Activated T-helper 2 cell treated with anti-CD3 and anti-CD28 coated beads, Interferon-gamma antibody, Interleukin-2, Interleukin-4, amounts not matched to agents 10 μg/mL and 5 μg/mL and 100 μg/mL, durations not matched to agents 14 hours and 24 hours and 36 hours (primary cell): ENCODE data around the gene R3HDM2. TPM values are rescaled to one million over a fixed set of nuclear protein-coding genes. Genes with fewer than 3 reads are reported as not detected.
"Not testable (repeated sequence)": the region's sequence is repeated elsewhere in the genome, so short reads cannot be mapped to it uniquely, and the experiment has no call there.

ENCODE experiments used
- DNase-seq: peaks from one replicate; pipeline ENCODE4 v3.0.0; 2021; ENCODE audit warnings: low spot score
- H3K27ac Mint-ChIP-seq: one replicate; pipeline ENCODE4 v1.8.0; 2021; ENCODE audit warnings: mixed read lengths
- H3K27me3 Mint-ChIP-seq: one replicate; pipeline ENCODE4 v1.8.0; 2021; ENCODE audit warnings: low read depth, mixed read lengths
- H3K36me3 Mint-ChIP-seq: one replicate; pipeline ENCODE4 v1.8.0; 2021; ENCODE audit warnings: low read depth, mixed read lengths
- H3K4me1 Mint-ChIP-seq: one replicate; pipeline ENCODE4 v1.8.0; 2021; ENCODE audit warnings: low read depth, mixed read lengths
- H3K4me3 Mint-ChIP-seq: one replicate; pipeline ENCODE4 v1.8.0; 2021; ENCODE audit warnings: low read depth, mild to moderate bottlenecking, moderate library complexity, mixed read lengths
- H3K9me3 Mint-ChIP-seq: one replicate; pipeline ENCODE4 v1.8.0; 2021; ENCODE audit warnings: mixed read lengths
- intact Hi-C: fragments of 100-400 bp; cut with micrococcal nuclease; formaldehyde crosslinking; loops from one replicate; pipeline ENCODE4 v1.15.1; 2023
- total RNA-seq: library from RNA; stranded (reverse); gene quantifications from 2 replicates; pipeline ENCODE4 v1.2.3, GENCODE V29; 2022

The R3HDM2 gene
- total RNA-seq, 1 donor from 2014 or later: 44.9 TPM

DNA sequence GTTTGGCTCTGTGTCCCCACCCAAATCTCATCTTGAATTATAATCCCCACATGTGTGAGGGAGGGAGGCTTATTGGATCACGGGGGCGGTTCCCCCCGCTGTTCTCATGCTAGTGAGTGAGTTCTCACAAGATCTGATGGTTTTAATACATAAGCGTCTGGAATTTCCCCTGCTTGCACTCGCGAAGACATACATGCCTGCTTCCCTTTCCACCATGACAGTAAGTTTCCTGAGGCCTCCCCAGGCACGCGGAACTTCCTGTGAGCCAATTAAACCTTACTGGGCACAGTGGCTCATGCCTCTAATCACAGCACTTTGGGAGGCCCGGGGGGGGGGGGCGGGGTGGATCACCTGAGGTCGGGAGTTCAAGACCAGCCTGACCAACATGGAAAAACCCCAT is 60.8 kb downstream of the R3HDM2 start:
- Mint-ChIP-seq H3K9me3 (peaks cover 9% of the 10 kb centered on the region), H3K36me3 (peaks cover 56% of the 10 kb centered on the region), H3K27ac (no peak overlapping the region), H3K27me3 (no peaks in the 10 kb centered on the region), H3K4me1 (peaks cover 3% of the 10 kb centered on the region), H3K4me3 (no peak overlapping the region)
- no peak for DNase-seq
- intact Hi-C loops: no loop called here

DNA sequence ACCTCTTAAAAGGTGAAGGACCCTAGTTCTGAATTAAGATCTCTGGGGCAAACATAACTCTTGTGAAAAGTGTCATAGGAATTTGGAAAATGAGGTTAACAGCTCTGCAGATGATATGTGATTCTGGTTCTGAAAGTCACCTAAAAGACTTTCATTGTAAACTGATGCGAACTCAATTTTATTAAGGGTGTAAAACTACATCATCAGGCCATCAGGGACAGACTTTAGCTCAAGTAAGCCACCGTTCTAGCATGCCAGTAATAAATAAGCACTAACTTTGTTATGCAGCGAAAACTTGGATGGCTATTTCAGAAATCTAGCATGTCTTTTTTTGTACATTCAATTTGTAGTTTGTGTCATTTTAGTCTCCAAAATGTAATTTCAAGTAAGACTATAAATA is 61.6 kb downstream of the R3HDM2 start:
- Mint-ChIP-seq H3K4me3 (no peak overlapping the region), H3K27ac (no peak overlapping the region), H3K9me3 (peaks cover 9% of the 10 kb centered on the region), H3K27me3 (no peaks in the 10 kb centered on the region), H3K4me1 (peaks cover 3% of the 10 kb centered on the region), H3K36me3 (peaks cover 56% of the 10 kb centered on the region)
- intact Hi-C loops: no loop called here
- no peak for DNase-seq

DNA sequence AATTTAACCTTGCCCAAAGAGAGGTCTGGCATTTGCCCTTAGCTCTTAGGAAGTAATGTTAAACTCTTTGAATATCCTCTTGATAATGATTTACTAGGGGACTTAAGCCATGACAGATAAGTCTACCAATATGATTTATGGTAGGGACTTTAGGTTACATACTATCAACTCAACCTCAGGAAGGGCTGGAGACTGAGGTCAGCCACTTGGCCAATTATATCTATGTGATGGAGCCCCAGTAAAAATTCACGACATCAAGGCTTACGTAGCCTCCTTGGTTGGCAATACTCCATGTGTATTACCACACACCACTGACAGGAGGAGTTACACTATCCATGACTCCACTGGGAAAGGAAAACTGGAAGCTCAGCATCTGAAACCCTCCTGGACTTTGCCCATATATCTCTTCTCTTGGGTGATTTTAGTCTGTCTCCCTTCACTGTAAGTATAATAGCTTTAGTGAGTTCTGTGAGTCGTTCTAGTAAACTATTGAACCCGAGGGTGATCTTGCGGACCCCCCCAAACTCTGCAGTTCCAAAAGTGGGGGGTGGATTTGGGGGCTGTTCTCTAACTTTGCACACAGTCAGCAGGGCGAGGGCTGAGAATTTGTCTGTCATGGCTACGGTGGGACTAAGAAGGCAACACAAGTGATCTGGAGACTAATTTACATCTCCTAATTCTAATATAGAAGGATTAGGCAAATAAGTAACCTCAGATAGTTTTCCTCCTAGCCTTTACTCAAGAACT is 62.3 kb downstream of the R3HDM2 start:
- Mint-ChIP-seq H3K4me3 (no peak overlapping the region), H3K27me3 (no peaks in the 10 kb centered on the region), H3K27ac (no peak overlapping the region), H3K36me3 (peaks cover 53% of the 10 kb centered on the region), H3K4me1 (peaks cover 3% of the 10 kb centered on the region), H3K9me3 (peaks cover 9% of the 10 kb centered on the region)
- no peak for DNase-seq
- intact Hi-C loops: no loop called here

DNA sequence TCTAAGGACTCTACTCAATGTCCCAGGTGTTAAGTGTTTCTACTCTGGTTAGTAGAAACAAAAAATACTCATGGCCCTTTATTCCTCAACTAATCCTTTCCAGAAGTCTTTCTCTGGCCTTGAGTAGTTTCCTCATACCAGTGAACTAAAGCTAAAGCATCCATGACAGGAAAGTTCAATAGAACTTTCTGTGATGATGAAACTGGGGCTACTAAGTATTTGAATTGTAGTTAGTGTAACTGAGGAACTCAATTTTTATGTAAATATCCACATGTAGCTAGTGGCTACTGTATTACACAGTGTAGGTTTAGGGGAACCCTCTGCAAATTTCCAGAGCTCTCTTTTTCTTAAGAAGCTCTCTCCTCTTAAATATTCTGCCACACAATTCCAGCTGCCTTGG is 63.7 kb downstream of the R3HDM2 start:
- peaks cover 9% of the 10 kb centered on the region for H3K9me3 Mint-ChIP-seq
- H3K36me3 Mint-ChIP-seq: peaks cover 45% of the 10 kb centered on the region
- intact Hi-C loops: no loop called here
- H3K4me1 Mint-ChIP-seq: peaks cover 3% of the 10 kb centered on the region
- no peak overlapping the region for H3K4me3 Mint-ChIP-seq
- DNase-seq: no peak
- no peaks in the 10 kb centered on the region for H3K27me3 Mint-ChIP-seq
- no peak overlapping the region for H3K27ac Mint-ChIP-seq

DNA sequence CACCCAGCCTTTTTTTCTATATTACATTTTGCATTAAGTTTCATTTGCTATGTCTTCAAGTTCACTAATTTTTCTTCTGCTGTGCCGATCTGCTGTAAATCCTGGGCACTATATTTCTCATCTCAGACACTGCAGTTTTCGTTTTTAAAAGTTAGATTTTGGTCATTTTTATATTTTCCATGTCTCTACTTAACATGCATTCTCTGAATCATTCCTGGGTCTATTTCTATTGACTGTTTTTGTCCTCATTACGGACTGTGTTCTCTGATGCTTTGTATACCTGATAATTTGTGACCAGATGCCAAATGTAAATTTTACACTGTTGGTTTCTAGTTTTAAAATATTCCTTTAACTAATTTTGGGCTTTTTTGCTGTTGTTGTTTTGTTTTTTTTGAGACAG is 64.5 kb downstream of the R3HDM2 start:
- Mint-ChIP-seq H3K4me3 (no peak overlapping the region), H3K36me3 (peaks cover 40% of the 10 kb centered on the region), H3K27ac (no peak overlapping the region), H3K27me3 (no peaks in the 10 kb centered on the region), H3K9me3 (peaks cover 9% of the 10 kb centered on the region), H3K4me1 (peaks cover 3% of the 10 kb centered on the region)
- intact Hi-C loops: no loop called here
- no peak for DNase-seq

DNA sequence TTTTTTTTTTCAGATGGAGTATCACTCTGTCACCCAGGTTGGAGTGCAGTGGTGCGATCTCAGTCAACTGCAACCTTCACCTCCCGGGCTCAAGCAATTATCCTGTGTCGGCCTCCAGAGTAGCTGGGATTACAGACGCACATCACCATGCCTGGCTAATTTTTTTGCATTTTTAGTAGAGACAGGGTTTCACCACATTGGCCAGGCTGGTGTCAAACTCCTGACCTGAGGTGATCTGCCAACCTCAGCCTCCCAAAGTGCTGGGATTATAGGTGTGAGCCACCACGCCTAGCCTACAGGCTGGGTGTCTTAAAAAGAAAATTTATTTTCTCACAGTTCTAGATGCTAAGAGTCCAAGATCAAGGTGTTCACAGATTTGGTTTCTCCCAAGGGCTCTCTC is 66.7 kb downstream of the R3HDM2 start:
- DNase-seq, H3K4me3 Mint-ChIP-seq, H3K9me3 Mint-ChIP-seq, H3K4me1 Mint-ChIP-seq, intact Hi-C loops, H3K27me3 Mint-ChIP-seq, H3K27ac Mint-ChIP-seq: not testable (repeated sequence)
- H3K36me3 Mint-ChIP-seq: peaks cover 29% of the 10 kb centered on the region

DNA sequence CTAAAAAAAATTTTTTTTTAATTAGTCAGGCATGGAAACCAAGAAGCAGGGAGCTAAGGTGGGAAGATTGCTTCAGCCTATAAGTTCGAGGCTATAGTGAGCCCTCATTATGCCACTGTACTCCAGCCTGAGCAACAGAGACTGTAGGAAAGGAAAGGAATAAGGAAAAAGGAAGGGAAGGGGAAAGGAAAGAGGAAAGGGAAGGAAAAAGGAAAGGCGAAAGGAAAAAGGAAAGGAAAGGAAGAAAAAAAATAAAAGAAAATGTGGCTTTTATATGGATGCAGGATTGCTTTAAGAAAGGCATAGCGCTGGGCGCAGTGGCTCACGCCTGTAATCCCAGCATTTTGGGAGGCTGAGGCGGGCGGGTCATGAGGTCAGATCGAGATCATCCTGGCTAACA is 70.4 kb downstream of the R3HDM2 start:
- Mint-ChIP-seq H3K4me1 (no peaks in the 10 kb centered on the region), H3K9me3 (no peaks in the 10 kb centered on the region), H3K27me3 (no peaks in the 10 kb centered on the region), H3K4me3 (no peak overlapping the region), H3K36me3 (peaks cover 8% of the 10 kb centered on the region), H3K27ac (no peak overlapping the region)
- no peak for DNase-seq
- intact Hi-C loops: no loop called here

DNA sequence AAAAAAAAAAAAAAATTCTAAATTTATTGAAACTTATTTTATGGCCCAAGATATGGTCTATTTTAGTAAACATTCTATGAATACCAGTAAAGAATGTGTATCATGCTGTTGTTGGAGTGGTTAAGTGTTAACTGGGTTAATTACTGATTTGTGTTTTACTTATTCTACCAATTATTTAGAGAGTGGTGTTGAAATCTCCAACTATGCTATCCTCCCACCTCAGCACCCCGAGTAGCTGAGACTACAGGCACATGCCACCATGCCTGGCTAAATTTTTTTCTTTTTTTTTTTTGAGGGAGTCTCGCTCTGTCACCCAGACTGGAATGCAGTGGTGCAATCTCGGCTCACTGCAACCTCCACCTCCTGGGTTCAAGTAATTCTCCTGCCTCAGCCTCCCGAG is 72.2 kb downstream of the R3HDM2 start:
- Mint-ChIP-seq H3K27ac (no peak overlapping the region), H3K4me1 (no peaks in the 10 kb centered on the region), H3K27me3 (no peaks in the 10 kb centered on the region), H3K36me3 (peaks cover 14% of the 10 kb centered on the region), H3K4me3 (no peak overlapping the region), H3K9me3 (no peaks in the 10 kb centered on the region)
- DNase-seq: no peak
- intact Hi-C loops: no loop called here

DNA sequence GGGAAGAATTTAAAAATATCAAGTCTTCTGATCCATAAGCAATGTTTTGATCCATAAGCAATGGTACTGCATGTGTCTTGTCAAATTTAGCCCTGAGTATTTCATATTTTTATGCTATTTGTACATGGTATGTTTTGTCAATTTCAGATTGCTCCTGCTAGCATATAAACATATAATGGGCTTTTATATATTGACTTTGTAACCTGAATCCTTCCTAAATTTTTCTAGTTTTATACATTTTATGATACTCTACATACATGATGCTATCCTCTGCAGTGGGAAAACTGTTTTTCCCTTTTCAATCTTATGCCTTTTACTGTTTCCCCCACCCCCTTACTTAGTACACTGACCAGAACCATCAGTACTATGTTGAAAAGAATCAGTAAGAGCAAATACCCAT is 75.1 kb downstream of the R3HDM2 start:
- Mint-ChIP-seq H3K4me1 (peaks cover 2% of the 10 kb centered on the region), H3K27me3 (no peaks in the 10 kb centered on the region), H3K9me3 (no peaks in the 10 kb centered on the region), H3K4me3 (no peak overlapping the region), H3K36me3 (peaks cover 30% of the 10 kb centered on the region), H3K27ac (no peak overlapping the region)
- intact Hi-C loops: no loop called here
- no peak for DNase-seq

DNA sequence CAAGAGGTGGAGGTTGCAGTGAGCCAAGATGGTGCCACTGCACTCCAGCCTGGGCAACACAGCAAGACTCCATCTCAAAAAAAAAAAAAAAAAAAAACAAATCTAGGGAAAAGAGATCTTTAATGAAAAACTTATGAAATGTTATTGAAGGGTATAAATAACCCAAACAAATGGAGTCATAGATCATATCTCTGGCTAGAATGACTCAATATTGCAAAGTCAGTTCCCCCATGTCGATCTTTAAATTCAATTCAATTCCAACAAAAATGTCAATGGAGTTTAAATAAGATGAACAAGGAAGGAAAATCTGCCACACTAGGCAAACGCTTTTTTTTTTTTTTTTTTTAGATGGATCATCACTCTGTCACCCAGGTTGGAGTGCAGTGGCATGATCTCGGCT is 78.7 kb downstream of the R3HDM2 start:
- Mint-ChIP-seq H3K27me3 (no peaks in the 10 kb centered on the region), H3K27ac (no peak overlapping the region), H3K36me3 (peaks cover 40% of the 10 kb centered on the region)

DNA sequence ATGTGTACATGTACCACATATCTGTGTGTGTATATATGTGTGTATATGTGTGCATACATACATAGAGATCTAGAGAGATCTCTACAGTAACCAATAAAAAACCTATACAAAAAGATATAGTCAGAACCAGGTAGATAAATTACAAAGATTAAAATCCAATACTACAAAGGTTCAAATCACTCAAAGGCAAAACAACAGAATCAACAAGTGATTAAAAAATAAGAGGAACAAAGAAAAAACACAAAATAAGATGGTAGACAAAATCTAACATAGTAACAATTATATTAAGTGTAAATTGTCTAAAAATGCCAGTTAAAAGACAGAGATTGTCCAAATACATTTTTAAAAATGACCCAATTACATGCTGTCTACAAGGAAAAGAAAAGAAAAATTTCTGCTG is 83.6 kb downstream of the R3HDM2 start:
- DNase-seq: no peak
- peaks cover 22% of the 10 kb centered on the region for H3K9me3 Mint-ChIP-seq
- H3K27ac Mint-ChIP-seq: no peak overlapping the region
- no peak overlapping the region for H3K4me3 Mint-ChIP-seq
- no peaks in the 10 kb centered on the region for H3K27me3 Mint-ChIP-seq
- peaks cover 56% of the 10 kb centered on the region for H3K36me3 Mint-ChIP-seq
- intact Hi-C loops: no loop called here
- H3K4me1 Mint-ChIP-seq: peaks cover 13% of the 10 kb centered on the region

More for the DNA sequence above, 78.7 kb downstream of the R3HDM2 start:
- Mint-ChIP-seq H3K4me1 (peaks cover 2% of the 10 kb centered on the region), H3K4me3 (no peak overlapping the region), H3K9me3 (peaks cover 7% of the 10 kb centered on the region)
- DNase-seq: no peak
- intact Hi-C loops: no loop called here

DNA sequence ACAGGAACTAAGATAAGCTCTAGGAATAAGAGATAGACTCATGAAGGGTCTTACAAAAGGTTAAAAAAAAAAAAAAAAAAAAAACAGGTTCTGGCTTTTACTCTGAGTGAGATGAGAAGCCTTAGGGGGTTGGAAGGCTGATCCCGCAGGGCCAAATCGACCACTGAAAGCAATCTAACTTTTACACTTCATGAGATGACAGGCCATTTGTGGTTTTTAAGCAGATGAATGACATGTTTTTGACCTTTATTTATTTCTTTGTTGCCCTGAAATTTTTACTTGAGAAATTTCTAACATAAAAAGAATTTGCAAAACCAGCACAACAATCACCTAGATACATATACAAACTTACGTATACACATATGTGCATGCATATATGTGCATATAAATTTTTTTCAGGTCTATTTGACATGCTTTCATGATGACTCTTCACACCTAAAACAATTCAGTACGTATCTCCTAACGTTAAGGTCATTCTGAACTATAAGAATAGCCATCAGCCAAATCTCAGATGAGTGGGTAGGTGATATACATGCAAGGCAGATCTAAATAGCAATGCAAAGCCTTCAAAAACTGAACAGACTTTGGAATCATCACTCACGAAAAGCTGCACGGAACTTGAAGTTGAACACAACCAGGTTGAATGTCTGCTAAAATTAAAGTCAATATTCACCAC is 87.0 kb downstream of the R3HDM2 start:
- Mint-ChIP-seq H3K9me3 (peaks cover 22% of the 10 kb centered on the region), H3K27me3 (no peaks in the 10 kb centered on the region), H3K36me3 (peaks cover 49% of the 10 kb centered on the region), H3K4me3 (no peak overlapping the region), H3K4me1 (peaks cover 11% of the 10 kb centered on the region), H3K27ac (no peak overlapping the region)
- intact Hi-C loops: no loop called here
- DNase-seq: no peak

DNA sequence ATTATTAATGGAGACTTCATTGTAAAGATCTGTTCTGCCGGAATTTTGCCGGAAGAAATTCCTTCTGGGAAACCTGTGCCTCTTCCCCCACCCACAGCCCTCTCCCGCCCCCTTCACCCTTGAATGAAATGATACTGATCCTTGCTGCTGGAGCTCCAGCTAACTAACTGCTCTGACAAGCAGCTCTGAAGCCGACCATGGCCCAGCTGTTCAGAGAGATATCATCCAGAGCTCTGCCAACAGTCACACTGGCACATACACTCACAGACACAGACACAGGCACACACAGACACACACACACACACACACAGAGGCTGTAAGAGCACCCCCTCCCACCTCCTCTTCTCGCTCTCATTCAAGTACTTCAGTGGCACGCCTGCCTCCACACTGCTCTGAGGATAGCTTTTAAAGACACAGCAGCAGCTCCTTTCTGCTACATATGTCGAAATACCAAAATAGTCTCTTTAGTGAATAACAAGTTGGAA is 88.6 kb downstream of the R3HDM2 start:
- H3K27ac Mint-ChIP-seq: no peak overlapping the region
- no peak overlapping the region for H3K4me3 Mint-ChIP-seq
- no peaks in the 10 kb centered on the region for H3K27me3 Mint-ChIP-seq
- DNase-seq: no peak
- H3K9me3 Mint-ChIP-seq: peaks cover 17% of the 10 kb centered on the region
- H3K36me3 Mint-ChIP-seq: peaks cover 42% of the 10 kb centered on the region
- H3K4me1 Mint-ChIP-seq: peaks cover 11% of the 10 kb centered on the region
- intact Hi-C loops: no loop called here
